Gastrocnemius medialis (tissue), 4 donors: Measurements from ENCODE around the gene FARP1. TPM values are rescaled to one million over a fixed set of nuclear protein-coding genes. Genes with fewer than 3 reads are reported as not detected.
"Not testable (repeated sequence)": the region's sequence is repeated elsewhere in the genome, so short reads cannot be mapped to it uniquely, and the experiment has no call there.

Source experiments
- ATAC-seq, 2 donors: fragments of 150-250 bp; one replicate each; pipeline ENCODE4 v1.9.1; 2016
- DNase-seq, 2 donors: peaks; one replicate each; pipeline ENCODE4 v3.0.0-alpha.2; 2019
- H3K27ac ChIP-seq, 4 donors: fragments of 200-600 bp; sonication (generic); 1 replicate in 1 of 4; 2 replicates in 3 of 4; pipeline ENCODE4 v1.5.1; 2016 to 2018; ENCODE audit warnings: mild to moderate bottlenecking in 2 of 4, moderate library complexity in 1 of 4
- H3K27me3 ChIP-seq, 3 donors: fragments of 200-600 bp; sonication (generic) in 2 of 3; 1 replicate in 1 of 3; 2 replicates in 2 of 3; pipeline versions ENCODE4 v1.5.1 to v1.6.0; 2016 to 2019; ENCODE audit warnings: mild to moderate bottlenecking in 1 of 3, moderate library complexity in 1 of 3
- H3K36me3 ChIP-seq, 2 donors: fragments of 200-600 bp; sonication (generic) in 1 of 2; one replicate each; pipeline ENCODE4 v1.5.1; 2017 to 2018
- H3K4me1 ChIP-seq, 2 donors: fragments of 200-600 bp; sonication (generic) in 1 of 2; one replicate each; pipeline ENCODE4 v1.5.1; 2016 to 2017; ENCODE audit warnings: mild to moderate bottlenecking in 2 of 2
- H3K4me3 ChIP-seq, 4 donors: fragments of 200-600 bp; sonication (generic) in 3 of 4; 1 replicate in 1 of 4; 2 replicates in 3 of 4; pipeline ENCODE4 v1.5.1; 2016 to 2019; ENCODE audit warnings: mild to moderate bottlenecking in 2 of 4
- H3K9me3 ChIP-seq, 3 donors: fragments of 200-600 bp; sonication (generic) in 2 of 3; 1 replicate in 1 of 3; 2 replicates in 2 of 3; pipeline ENCODE4 v1.5.1; 2016 to 2019
- CTCF ChIP-seq, 5 experiments: fragments of 450-650 bp in 3 of 5; fragments of 200-600 bp in 2 of 5; sonication (generic) in 2 of 5; IDR thresholded peaks in 4 of 5; conservative IDR thresholded peaks in 1 of 5; 1 replicate in 4 of 5; 2 replicates in 1 of 5; pipeline ENCODE4 v1.5.1; 2016 to 2019; ENCODE audit warnings: antibody characterized with exemption in 5 of 5, mild to moderate bottlenecking in 3 of 5, moderate library complexity in 3 of 5
- POLR2A ChIP-seq, 2 donors: fragments of 450-650 bp; IDR thresholded peaks; one replicate each; pipeline ENCODE4 v1.6.1; 2017; ENCODE audit warnings: antibody characterized with exemption in 2 of 2, mild to moderate bottlenecking in 2 of 2, moderate library complexity in 2 of 2
- in situ Hi-C, 4 donors: fragments of 200-750 bp; cut with MboI; loops; one replicate each; pipeline versions ENCODE4 v1.15.0 to v1.8.0; 2017; ENCODE audit warnings: low sequenced_read_pairs in 4 of 4
- intact Hi-C: fragments of 100-400 bp; cut with DNase I; formaldehyde crosslinking; loops from one replicate; pipeline ENCODE4 v1.15.1; 2023; ENCODE audit warnings: low total_unique reads
- total RNA-seq, 4 donors: library from RNA; depleted of rRNA; stranded (reverse); fragments of >200 nt; gene quantifications; one replicate each; pipeline versions ENCODE4 v1.1.0 to v1.2.3, GENCODE V29; 2016

FARP1 gene
- total RNA-seq, 4 donors from 2014 or later: 3.5 to 9.8 (median 4.9) TPM

- ATAC-seq: no peak
- H3K27ac ChIP-seq: no peak overlapping the region
- no peaks in the 10 kb centered on the region for H3K27me3 ChIP-seq
- no peaks in the 10 kb centered on the region for H3K36me3 ChIP-seq
- in situ Hi-C loops (no loop called here), intact Hi-C loops (no loop called here)
- no peaks in the 10 kb centered on the region for H3K9me3 ChIP-seq
- H3K4me3 ChIP-seq: no peak overlapping the region
- no peaks in the 10 kb centered on the region for H3K4me1 ChIP-seq
- TF ChIP-seq POLR2A (IDR thresholded peaks at IDR 0.05) (no peak), CTCF (IDR thresholded peaks at IDR 0.05 in 4 of 5, conservative IDR thresholded peaks at IDR 0.05 in 1 of 5) (no peak)
- no peak for DNase-seq
These were observed 124.4 kb downstream of the FARP1 start for GRCh38 chr13:98267080-98267912.

GRCh38 chr13:98269386-98269785 is 126.5 kb downstream of the FARP1 start:
- in situ Hi-C loops: no loop called here
- TF ChIP-seq CTCF (IDR thresholded peaks at IDR 0.05 in 4 of 5, conservative IDR thresholded peaks at IDR 0.05 in 1 of 5) (no peak), POLR2A (IDR thresholded peaks at IDR 0.05) (no peak)
- no peaks in the 10 kb centered on the region for H3K36me3 ChIP-seq

GRCh38 chr13:98270819-98271218 is 127.9 kb downstream of the FARP1 start:
- DNase-seq (no peak), ATAC-seq (no peak)
- in situ Hi-C loops: no loop called here
- H3K36me3 ChIP-seq: no peaks in the 10 kb centered on the region
- H3K27me3 ChIP-seq: no peaks in the 10 kb centered on the region
- no peak overlapping the region for H3K27ac ChIP-seq
- intact Hi-C loops: no loop called here
- TF ChIP-seq CTCF (IDR thresholded peaks at IDR 0.05 in 4 of 5, conservative IDR thresholded peaks at IDR 0.05 in 1 of 5) (no peak), POLR2A (IDR thresholded peaks at IDR 0.05) (no peak)
- H3K4me1 ChIP-seq: no peaks in the 10 kb centered on the region
- no peaks in the 10 kb centered on the region for H3K9me3 ChIP-seq
- H3K4me3 ChIP-seq: no peak overlapping the region

More at GRCh38 chr13:98269386-98269785, 126.5 kb downstream of the FARP1 start:
- intact Hi-C loops: no loop called here
- DNase-seq (no peak), ATAC-seq (no peak)
- Histone ChIP-seq H3K9me3 (no peaks in the 10 kb centered on the region), H3K27ac (no peak overlapping the region), H3K4me3 (no peak overlapping the region), H3K27me3 (no peaks in the 10 kb centered on the region), H3K4me1 (no peaks in the 10 kb centered on the region)

- intact Hi-C loops, H3K9me3 ChIP-seq, in situ Hi-C loops, H3K27me3 ChIP-seq, H3K4me3 ChIP-seq, H3K27ac ChIP-seq, DNase-seq, H3K36me3 ChIP-seq, H3K4me1 ChIP-seq, ATAC-seq: not testable (repeated sequence)
These were observed 128.8 kb downstream of the FARP1 start for GRCh38 chr13:98271646-98272045.

- TF ChIP-seq POLR2A (IDR thresholded peaks at IDR 0.05): no peak
- no peak for TF ChIP-seq CTCF (IDR thresholded peaks at IDR 0.05 in 4 of 5, conservative IDR thresholded peaks at IDR 0.05 in 1 of 5)
- Histone ChIP-seq H3K9me3 (no peaks in the 10 kb centered on the region), H3K27me3 (no peaks in the 10 kb centered on the region), H3K4me1 (no peaks in the 10 kb centered on the region), H3K36me3 (no peaks in the 10 kb centered on the region), H3K4me3 (no peak overlapping the region), H3K27ac (no peak overlapping the region)
- no peak for ATAC-seq
- DNase-seq: no peak
- in situ Hi-C loops: no loop called here
- intact Hi-C loops: no loop called here
These were observed 129.7 kb downstream of the FARP1 start for GRCh38 chr13:98272549-98272948.
